Frontal cortex (tissue), 4 donors: ENCODE measurements around the gene SYCP3. TPM values are rescaled to one million over a fixed set of nuclear protein-coding genes. Genes with fewer than 3 reads are reported as not detected.
A peak's percentile ranks its signal among the peaks of the same experiment; 100 is the strongest.

Experiments used
- DNase-seq, 2 donors: peaks; one replicate each; pipeline ENCODE4 v3.0.0; 2012; ENCODE audit warnings: low spot score in 2 of 2
- FAIRE-seq: peaks from 2 replicates; lab custom pipeline; 2012; peaks lifted over from hg19 to GRCh38; lab: Jason Lieb, UNC
- total RNA-seq: library from RNA; depleted of rRNA; stranded (reverse); fragments of >200 nt; gene quantifications from one replicate; pipeline ENCODE4 v1.2.3, GENCODE V29; 2014
- donor health status: control.
- donor health status: control.
- donor health status: control.

Gene SYCP3
- total RNA-seq, 1 donor from 2014 or later, result 0.82 TPM

GRCh38 chr12:101720118-101720517, 19.1 kb downstream of the SYCP3 start:
- no peak for FAIRE-seq
- no peak for DNase-seq

- no peak for DNase-seq
- FAIRE-seq, result peak; percentile 13
These were observed 19.7 kb downstream of the SYCP3 start for GRCh38 chr12:101719566-101719965.

- DNase-seq, result no peak
- no peak for FAIRE-seq
These were observed 24.3 kb downstream of the SYCP3 start for GRCh38 chr12:101714877-101715444.

GRCh38 chr12:101713930-101714329, 25.3 kb downstream of the SYCP3 start:
- no peak for FAIRE-seq
- DNase-seq, result no peak

GRCh38 chr12:101713059-101713682, 26.1 kb downstream of the SYCP3 start:
- DNase-seq, result no peak
- no peak for FAIRE-seq

GRCh38 chr12:101710288-101710687, 29.0 kb downstream of the SYCP3 start:
- DNase-seq, result no peak
- no peak for FAIRE-seq

GRCh38 chr12:101707131-101707782, 32.0 kb downstream of the SYCP3 start:
- FAIRE-seq, result no peak
- DNase-seq, result no peak

- DNase-seq (no peak), FAIRE-seq (no peak)
These were observed 32.9 kb downstream of the SYCP3 start for GRCh38 chr12:101706403-101706802.

- no peak for FAIRE-seq
These were observed 35.8 kb downstream of the SYCP3 start for GRCh38 chr12:101703487-101703886.

GRCh38 chr12:101700299-101700820, 38.9 kb downstream of the SYCP3 start:
- no peak for DNase-seq
- FAIRE-seq, result no peak

More at GRCh38 chr12:101703487-101703886, 35.8 kb downstream of the SYCP3 start:
- DNase-seq, result no peak

GRCh38 chr12:101698800-101699347, 40.4 kb downstream of the SYCP3 start:
- FAIRE-seq (no peak), DNase-seq (peak in 1 of 2 donors; percentile 23)

- DNase-seq, result peak; percentile 45 to 63
- FAIRE-seq, result no peak
These were observed 41.1 kb downstream of the SYCP3 start for GRCh38 chr12:101697930-101698799.

- FAIRE-seq, result no peak
- peak; percentile 65 to 77 for DNase-seq
These were observed 41.9 kb downstream of the SYCP3 start, which contains the start of gene CHPT1 for GRCh38 chr12:101697197-101697929. Gene CHPT1 (plus strand): TSS chr12:101697640. CDS start chr12:101697862, 222 bp downstream.

GRCh38 chr12:101696251-101697196, 42.7 kb downstream of the SYCP3 start:
- DNase-seq (peak in 1 of 2 donors; percentile 23), FAIRE-seq (no peak)

GRCh38 chr12:101695706-101696105, 43.6 kb downstream of the SYCP3 start:
- no peak for DNase-seq

GRCh38 chr12:101694986-101695385, 44.3 kb downstream of the SYCP3 start:
- no peak for FAIRE-seq
- DNase-seq, result no peak

More at GRCh38 chr12:101695706-101696105, 43.6 kb downstream of the SYCP3 start:
- no peak for FAIRE-seq

GRCh38 chr12:101694297-101694848, 44.9 kb downstream of the SYCP3 start:
- DNase-seq (no peak), FAIRE-seq (no peak)
